ENCODE results near the gene NRF1.
"Not testable (repeated sequence)": the region's sequence is repeated elsewhere in the genome, so short reads cannot be mapped to it uniquely, and the experiment has no call there.

NRF1 gene

DNA sequence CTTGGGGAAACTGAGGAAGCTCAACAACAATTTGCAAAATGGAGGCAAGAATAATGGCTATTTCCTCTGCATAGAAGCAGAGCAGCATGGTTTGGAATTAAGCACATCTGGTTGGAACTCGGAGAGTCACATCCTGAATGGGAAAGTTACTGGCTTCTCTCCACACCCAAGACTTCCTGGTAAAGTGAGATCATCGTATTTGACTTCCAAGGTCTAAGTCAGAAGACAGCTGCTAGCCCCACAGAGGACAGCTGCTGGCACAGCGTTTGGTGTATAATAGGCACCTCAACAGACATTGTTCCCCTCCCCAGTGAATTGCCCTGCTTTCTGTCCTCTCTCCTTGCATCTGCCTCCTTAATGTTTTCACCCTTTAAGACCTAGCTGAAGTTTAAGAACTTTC lies 37.0 kb upstream of the NRF1 start:
- H3K27ac ChIP-seq, result no peak overlapping the region
- TF ChIP-seq, protein P1, sequence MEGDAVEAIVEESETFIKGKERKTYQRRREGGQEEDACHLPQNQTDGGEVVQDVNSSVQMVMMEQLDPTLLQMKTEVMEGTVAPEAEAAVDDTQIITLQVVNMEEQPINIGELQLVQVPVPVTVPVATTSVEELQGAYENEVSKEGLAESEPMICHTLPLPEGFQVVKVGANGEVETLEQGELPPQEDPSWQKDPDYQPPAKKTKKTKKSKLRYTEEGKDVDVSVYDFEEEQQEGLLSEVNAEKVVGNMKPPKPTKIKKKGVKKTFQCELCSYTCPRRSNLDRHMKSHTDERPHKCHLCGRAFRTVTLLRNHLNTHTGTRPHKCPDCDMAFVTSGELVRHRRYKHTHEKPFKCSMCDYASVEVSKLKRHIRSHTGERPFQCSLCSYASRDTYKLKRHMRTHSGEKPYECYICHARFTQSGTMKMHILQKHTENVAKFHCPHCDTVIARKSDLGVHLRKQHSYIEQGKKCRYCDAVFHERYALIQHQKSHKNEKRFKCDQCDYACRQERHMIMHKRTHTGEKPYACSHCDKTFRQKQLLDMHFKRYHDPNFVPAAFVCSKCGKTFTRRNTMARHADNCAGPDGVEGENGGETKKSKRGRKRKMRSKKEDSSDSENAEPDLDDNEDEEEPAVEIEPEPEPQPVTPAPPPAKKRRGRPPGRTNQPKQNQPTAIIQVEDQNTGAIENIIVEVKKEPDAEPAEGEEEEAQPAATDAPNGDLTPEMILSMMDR (conservative IDR thresholded peaks at IDR 0.05), result no peak

DNA sequence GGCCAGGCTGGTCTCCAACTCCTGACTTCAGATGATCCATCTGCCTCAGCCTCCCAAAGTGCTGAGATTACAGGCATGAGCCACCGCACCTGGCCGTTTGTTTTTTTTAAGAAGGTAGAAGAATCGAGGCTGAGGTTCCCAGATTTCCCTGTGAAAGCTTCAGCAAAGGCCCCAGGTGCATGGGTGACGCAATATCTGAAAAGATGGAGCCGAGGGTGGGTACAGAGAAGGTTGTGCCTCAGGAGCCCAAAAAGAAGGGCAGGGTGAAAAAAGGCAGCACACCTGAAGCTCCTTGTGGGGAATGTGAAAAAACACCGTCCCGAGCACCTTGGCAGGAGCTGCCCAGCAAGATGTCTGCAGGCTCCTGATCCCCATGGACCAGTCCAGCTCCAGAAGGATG lies 35.8 kb upstream of the NRF1 start:
- TF ChIP-seq, protein P1 (conservative IDR thresholded peaks at IDR 0.05), result no peak
- H3K27ac ChIP-seq, result no peak overlapping the region

DNA sequence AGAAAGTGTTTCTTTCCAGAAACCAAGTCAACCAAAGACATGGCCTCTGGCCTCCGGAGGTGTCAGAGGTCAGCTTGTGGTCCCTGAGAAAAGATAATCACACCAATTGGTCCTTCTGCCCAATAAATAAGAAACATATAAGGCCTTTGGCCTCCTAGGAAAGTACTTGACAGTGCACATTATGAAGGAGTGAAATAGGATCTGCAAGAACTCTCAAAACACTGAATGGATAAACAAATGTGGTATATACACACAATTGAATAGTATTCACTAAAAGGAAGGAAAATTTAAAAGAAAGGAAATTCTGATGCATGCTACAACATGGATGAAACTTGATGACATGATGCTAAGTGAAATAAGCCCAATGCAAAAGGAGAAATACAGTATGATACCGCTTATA lies 35.4 kb upstream of the NRF1 start:
- H3K27ac ChIP-seq, result no peak overlapping the region
- TF ChIP-seq, protein P1 (conservative IDR thresholded peaks at IDR 0.05), result no peak

DNA sequence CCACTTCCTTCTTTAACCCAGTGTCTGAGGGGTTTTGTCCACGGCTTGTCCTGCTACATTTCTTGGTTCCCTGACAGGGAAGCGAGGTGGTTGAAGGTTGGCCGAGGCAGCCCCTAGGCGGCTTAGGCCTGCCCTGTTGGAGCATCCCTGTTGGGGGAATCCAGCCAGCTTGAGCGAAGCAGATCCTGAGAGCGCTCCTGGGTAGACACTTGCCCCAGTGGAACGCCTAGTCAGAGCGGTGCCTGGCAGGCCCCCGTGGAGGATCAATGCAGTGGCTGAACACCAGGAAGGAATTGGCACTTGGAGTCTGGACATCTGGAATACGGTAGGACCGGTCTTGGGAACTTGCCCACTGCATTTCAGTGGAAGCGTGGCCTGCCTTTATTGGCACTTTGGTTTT lies 32.7 kb upstream of the NRF1 start:
- TF ChIP-seq, protein P1 (conservative IDR thresholded peaks at IDR 0.05), result no peak

DNA sequence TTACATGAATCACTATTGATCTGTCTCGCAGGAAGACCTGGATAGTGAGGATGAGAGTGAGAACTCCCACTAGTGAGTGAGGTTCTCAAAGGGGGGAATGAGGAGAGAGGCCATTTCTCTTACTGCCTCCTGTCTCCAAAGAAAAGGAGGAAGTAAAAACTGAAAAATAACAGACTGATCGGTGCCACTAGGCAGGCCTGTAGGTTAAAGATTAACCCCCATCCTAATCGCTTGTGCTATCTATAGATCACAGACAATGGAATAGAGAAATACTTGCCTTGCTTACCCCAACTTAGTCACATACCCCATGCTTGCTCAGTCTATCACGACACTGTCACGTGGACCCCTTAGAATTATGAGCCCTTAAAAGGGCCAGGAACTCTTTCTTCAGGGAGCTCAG lies 25.3 kb upstream of the NRF1 start:
- H3K27ac ChIP-seq, result not testable (repeated sequence)

More for the DNA sequence above, 32.7 kb upstream of the NRF1 start:
- no peak overlapping the region for H3K27ac ChIP-seq

DNA sequence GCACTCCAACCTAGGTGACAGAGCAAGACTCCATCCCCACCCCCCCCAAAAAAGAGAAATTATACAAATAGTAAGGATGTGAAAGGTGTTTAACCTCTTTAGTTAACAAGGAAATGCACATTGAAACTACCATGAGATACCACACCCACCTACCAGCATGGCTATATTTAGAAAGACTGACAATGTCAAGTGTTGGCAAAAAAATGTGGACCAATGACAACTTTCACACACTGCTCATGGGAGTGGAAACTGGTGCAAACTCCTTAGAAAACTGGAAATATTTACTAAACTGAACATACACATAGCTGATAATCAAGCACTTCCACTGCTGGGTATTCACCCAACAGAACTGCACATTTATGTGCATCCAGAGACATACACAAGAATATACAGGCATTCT lies 23.3 kb upstream of the NRF1 start:
- TF ChIP-seq, protein P1 (conservative IDR thresholded peaks at IDR 0.05), result no peak
- no peak overlapping the region for H3K27ac ChIP-seq

DNA sequence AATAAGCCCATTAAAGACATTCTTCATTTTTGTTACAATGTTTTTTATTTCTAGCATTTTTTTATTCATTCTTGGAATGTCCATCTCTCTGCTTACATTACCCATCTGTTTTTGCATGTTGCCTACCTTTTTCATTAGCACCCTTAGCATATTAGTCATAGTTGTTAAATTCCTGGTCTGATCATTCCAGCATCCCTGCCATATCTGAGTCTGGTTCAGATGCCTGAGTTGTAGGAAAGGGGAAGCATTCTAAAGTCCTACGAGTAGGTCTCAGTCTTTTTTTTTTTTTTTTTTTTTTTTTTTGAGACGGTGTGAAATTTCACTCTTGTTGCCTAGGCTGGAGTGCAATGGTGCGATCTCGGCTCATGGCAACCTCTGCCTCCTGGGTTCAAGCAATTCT lies 19.7 kb upstream of the NRF1 start:
- H3K27ac ChIP-seq, result no peak overlapping the region
- TF ChIP-seq, protein P1 (conservative IDR thresholded peaks at IDR 0.05), result no peak

DNA sequence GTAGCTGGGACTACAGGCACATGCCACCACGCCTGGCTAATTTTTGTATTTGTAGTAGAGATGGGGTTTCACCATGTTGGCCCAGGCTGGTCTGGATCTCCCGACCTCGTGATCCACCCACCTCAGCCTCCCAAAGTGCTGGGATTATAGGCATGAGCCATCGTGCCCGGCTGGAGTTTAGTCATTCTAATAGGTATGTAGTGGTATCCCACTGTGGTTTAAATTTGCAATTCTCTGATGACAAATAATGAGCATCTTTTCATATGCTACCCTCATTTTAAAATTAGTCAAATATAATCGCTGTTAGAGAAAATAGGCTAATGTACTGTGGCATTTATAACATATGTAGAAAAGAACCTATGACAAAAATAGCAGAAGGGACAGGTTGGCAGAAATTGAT lies 15.1 kb upstream of the NRF1 start:
- H3K27ac ChIP-seq, result not testable (repeated sequence)

DNA sequence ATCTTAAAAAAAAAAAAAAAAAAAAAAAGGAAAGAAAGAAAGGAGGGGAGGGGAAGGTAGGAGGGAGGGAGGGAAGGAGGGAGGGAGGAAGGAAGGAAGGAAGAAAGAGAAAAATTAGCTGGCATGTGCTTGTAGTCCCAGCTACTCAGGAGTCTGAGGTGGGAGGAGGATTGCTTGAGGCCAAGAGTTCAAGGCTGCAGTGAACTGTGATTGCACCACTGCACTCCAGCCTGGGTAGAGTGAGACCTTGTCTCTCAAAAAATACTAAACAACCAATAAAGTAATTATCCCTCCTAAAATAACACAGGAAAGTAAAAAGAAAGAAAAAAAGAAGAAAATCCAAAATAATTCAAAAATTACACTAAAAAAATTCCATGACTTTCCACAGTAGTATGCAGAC lies 13.8 kb upstream of the NRF1 start:
- no peak overlapping the region for H3K27ac ChIP-seq
- TF ChIP-seq, protein P1 (conservative IDR thresholded peaks at IDR 0.05), result no peak

Measured in VCaP (cell line).